GM19438 (cell line): ENCODE data around the gene GPX5.

ENCODE experiments used
- ATAC-seq: cut with Tn5 transposase; IDR thresholded peaks from one replicate; pipeline ENCODE4 v1.9.1; 2021; ENCODE audit warnings: low read depth; ENCODE audit not compliant: unreplicated experiment

Gene GPX5

DNA sequence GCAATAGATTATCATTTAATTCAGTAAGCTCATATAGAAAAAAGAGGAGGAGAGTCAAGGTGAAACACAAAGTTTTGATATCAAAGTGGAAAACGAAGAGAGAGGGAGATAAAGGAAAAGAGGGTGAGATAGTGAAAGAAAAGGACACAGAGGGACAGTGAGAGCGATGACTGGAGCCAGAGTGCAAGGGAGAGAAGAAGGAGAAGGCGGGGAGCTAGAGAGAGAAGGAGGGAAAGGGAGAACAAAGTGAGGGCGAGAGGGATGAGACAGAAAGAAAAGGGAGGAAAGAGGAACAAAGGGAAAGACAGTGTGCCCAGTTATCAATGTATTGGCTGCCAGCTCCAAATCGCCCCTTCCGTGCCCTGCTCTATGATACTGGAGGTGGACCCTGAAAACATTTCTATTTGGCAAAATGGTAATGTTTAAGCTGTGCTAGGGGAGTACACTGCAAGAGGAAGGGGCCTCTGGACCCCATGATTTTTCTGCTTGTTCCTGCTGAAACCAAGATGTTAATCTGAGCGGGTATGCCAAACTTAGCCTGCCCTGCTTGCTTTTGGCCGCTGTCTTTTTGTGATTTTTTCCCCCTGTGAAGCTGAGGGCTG, 27.8 kb downstream of the GPX5 start:
- no peak for ATAC-seq

DNA sequence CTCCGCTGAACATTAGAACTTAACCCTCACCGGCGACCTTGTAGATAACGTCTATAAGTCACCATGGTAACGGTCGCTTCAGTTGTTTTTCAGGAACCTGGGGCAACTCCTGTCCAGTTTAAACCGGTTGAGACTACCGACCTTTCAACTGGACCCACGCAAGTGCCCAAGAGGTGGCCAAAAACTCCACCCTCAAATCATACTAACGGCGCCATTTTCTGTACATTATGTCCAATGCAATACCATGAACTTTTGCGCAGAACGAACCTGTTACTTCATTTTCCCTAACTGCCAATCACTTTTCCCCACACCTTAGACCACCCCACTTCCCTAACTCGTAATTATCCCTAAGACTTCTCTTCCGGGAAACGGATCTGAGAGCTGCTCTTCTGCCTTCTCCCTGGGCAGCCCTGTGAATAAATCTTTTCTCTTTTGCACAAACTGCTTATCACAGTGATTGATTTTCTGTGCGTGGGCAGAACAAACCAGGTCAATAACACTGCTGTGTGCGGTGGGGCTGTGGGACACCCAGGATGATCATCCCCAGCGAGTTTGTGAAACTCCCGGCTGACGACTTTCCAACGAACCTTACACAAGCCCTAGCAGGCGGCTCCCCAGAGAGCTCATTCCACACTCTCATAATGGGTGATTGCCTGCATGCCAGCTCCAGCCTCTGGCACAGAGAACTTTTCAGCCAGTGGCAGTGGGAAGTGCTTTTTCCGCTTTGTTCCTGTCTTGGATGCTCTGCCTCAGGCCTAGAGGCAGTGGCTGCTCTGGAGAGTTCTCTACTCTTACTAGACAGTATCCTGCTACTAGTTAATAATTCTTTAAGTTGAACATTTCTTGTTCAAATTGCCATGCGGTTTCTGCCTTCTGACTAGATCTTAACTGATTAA, 28.6 kb downstream of the GPX5 start:
- no peak for ATAC-seq

DNA sequence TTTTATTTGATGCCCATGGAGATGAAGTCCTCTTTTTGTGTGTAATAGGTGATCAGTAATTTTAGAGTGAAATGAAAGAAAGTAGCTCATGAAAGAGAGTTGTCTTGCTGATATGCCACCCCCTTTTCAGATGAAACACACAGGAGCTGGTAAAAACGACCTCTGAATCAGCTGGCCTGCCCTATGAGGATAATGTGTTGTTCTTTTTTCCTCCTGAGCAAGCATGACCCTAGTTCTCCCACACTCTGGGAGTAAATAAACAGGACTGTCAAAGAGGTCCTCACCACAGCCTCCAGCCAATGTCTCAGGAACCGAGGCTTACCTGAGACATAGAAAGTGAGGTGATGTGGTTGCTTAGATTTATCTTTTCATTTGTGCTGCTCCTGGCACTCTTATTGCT, 29.5 kb downstream of the GPX5 start:
- ATAC-seq = no peak

DNA sequence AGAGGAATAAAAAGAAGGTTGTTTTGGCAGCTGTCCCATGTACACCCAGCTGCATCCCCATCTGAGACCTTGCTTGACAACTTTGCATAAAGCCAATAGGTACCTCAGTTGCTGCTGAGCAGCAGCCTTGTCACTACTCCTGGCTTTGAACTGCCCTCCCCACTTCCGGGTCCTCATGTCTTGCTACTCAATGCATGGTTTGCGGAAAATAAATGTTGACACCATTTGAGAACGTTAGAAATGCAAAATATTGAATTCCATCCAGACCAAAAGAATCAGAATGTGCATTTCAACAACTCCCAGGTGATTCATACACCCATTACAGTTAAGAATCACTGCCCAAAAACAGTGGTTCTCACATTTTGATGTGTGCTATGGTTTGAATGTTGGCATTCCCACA, 32.9 kb downstream of the GPX5 start:
- no peak for ATAC-seq

DNA sequence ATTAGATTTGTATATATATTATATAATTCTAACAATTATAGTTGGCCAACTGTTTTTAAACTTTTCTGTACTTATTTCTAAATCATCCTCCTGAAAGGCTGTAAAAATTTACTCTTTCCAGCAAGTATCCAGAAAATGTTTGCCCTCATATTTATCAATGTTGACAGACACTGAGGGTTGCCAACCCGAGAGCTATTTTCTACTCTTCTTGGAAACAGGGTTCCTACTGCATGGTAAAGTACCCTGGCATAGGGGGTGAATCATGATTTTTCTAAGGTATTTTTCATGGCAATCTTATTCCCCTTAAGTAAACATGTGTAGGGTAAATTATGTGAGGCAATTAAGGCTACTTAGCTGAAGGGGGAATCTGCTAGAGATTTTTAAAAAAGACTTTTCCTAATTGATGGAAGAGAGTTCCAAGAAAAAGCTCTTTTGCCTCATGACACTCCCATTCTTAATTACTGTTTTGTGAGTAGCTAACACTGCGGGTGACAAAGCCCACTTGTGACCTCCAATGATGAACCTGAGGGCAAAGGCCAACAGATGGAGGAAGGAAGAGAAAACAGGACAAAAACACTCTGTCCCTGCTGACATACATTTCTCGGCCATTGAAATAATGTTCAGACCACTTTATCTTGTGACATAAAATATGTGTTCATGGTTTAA, 37.9 kb downstream of the GPX5 start:
- no peak for ATAC-seq

DNA sequence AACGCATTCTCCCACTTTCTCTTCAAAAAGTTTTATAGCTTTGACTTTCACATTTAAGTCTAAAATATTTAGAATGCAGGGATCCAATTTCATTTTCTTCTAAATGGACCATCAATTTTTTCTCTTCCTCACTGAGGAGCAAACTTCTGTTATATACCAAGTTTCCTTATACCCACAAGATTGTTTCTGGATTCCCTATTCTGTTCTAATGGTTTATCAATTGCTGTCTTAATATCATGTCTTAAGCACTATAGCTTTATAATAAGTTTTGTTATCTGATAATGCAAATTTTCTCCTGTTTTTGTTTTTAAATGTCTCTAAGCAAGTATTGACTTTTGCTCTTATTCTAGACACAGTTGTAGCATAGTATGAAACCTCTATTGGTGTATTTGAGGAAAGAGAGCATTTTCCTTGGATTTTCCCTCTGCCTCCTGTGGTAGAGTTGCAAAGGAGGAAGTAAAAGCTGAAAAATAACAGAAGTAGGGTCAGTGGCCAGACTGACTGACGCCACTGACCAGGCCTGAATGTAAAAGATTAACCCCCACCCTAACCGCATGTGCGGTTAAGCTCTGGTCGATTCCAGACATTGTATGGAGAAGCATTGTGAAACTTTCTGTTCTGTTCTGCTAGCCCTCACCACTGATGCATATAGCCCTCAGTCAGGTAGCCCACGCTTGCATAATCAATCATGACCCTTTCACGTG, 40.3 kb downstream of the GPX5 start:
- ATAC-seq = no peak

DNA sequence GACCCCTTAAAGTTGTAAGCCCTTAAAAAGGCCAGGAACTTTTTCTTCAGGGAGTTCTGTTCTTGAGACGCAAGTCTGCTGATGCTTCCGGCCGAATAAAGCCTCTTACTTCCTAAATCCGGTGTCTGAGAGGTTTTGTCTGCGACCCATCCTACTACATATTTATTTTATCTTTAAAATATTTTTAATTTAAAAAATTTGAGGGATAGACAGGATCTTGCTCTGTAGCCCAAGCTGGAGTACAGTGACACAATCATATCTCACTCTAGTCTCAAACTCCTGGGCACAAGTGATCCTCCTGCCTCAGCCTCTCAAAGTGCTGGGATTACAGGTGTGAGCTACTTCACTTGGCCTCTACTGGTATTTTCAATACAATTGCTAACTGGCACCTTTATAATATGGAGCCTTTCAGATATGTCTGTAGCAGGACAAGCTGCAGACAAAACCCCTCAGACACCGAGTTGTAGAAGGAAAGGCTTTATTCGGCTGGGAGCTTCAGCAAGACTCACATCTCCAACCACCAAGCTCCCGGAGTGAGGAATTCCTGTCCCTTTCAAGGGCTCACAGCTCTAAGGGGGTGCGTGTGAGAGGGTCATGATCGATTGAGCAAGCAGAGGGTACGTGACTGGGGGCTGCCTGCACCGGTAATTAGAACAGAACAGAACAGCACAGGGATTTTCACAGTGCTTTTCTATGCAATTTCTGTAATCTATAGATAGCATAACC, 41.0 kb downstream of the GPX5 start:
- ATAC-seq = no peak

DNA sequence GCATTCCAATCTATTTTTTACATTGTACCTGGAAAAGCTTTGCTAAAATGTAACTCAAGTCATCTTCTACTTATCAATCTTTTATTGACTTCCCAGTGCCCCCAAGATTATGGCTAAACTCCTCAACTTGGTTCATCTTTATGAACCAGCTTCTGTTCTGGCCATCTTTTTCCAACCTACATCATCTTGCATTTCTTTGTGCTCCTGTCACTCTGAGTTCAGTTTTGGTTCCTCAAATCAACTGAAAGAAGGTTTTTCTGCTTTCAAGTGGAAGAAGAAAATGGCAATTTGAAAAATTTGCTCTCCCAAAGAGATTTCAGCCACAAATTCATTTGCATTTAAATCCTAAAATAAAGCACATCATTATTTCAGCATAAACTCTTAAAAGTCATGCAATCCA, 41.8 kb downstream of the GPX5 start:
- ATAC-seq = no peak

DNA sequence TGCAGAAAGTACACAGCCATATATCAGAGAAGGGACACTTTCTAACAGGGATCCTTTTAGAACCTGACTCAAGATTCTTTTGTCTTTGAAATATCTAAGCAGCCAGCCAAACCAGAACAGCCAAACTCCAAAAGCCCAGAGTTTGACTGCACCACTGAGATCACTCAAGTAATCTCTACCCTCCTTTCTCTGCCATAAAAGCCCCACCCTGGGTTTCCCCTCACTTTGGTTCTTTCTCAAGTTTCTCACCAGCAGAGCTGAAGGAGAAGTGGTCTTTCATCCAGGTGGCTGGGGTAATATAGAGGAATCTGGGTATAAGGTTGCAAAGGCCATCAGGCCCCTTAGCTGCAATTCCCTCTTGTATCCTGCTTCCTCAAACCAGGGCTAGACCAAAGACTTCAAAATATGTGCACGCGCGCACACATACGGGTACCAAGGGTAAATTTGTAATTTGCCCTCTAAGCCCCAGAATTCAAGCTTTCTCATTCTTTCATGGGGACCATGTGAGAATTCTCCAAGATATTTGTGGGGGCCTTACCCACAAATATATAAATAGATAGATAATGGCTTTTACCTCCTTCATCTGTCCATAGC, 42.9 kb downstream of the GPX5 start:
- no peak for ATAC-seq

DNA sequence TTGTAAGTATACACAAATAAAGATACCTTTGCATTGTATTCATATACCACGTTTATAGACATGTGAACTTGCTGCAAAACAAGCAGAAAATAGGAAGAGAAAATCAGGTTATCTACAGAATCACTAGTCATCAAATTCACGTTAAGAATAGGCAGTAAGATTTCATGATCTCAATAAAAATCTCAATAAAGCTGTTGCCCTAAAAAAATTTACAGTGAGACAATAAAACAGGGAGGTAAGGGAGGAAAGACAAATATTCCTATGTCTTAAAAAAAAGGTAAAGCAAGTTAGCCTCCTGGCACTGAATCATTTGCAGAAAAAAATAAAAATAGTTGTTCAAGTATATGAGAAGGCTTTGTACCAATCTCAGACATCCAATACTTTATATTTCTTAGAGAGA, 44.1 kb downstream of the GPX5 start:
- ATAC-seq = no peak

DNA sequence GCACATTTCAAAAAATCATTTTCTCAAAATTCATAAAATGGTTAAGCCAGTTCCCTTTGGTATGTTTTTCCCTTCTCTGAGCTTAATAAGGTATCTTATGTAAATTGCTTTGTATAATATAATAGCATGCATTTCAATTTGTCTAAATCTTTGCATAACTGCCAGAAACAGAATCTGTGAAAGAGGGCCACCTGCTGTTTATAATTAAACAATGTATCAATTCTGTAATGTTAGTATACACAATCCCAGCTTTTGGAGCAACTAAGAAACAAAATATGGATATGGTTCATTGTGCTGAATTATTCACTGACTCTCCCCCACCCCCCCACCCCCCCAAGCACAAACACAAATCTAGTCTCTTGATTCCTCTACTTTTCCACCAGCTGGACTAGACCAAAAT, 54.8 kb downstream of the GPX5 start:
- no peak for ATAC-seq

DNA sequence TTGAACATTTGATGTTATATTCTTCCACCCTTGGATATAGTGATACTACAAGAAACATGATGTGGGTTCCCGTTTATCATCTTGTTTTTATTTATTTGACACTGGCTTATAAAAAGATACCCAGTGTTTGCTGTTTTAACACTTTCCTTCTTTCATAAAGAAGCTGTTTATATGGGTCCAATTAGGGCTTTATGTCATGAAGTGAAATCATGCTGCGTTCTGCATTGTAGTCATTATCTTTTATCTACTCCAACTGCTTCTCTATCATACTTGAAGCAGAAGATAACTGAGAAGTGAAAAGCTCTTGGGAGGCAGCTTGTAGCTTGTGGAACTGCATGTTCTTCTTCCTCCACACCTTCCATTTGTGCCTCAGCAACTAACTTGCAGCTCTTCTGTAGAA, 57.8 kb downstream of the GPX5 start:
- ATAC-seq = no peak
